ENCODE results near the gene ALMS1. TPM values are rescaled to one million over a fixed set of nuclear protein-coding genes. Genes with fewer than 3 reads are reported as not detected.
"Not testable (repeated sequence)": the region's sequence is repeated elsewhere in the genome, so short reads cannot be mapped to it uniquely, and the experiment has no call there.

Gene ALMS1
- total RNA-seq, 1 experiment from 2014 or later, result 7.4 TPM

GRCh38 chr2:73468376-73468775 is 82.7 kb downstream of the ALMS1 start:
- TF ChIP-seq CTCF (IDR thresholded peaks at IDR 0.05; ENCODE audit: insufficient read depth in 1 of 2, low read depth in 1 of 2, low read length in 1 of 2, severe bottlenecking in 1 of 2, unreplicated experiment in 1 of 2), result no peak
- ChIA-PET CTCF (no interaction called here), POLR2A (no interaction called here)
- no peaks in the 10 kb centered on the region for H3K4me1 ChIP-seq
- H3K4me3 Mint-ChIP-seq (ENCODE audit: unreplicated experiment), result no peak overlapping the region
- no peak for DNase-seq
- no TSS peak for BruUV-seq (replicated peaks)
- no peaks in the 10 kb centered on the region for H3K9me3 ChIP-seq
- intact Hi-C loops (cut with micrococcal nuclease; ENCODE audit: unreplicated experiment), result no loop called here
- no peaks in the 10 kb centered on the region for H3K4me1 Mint-ChIP-seq (ENCODE audit: low read depth, unreplicated experiment)
- no peaks in the 10 kb centered on the region for H3K36me3 Mint-ChIP-seq (ENCODE audit: insufficient read depth, unreplicated experiment)
- no peaks in the 10 kb centered on the region for H3K27me3 ChIP-seq (replicated peaks; ENCODE audit: control insufficient read depth, insufficient read depth, low read length)
- H3K36me3 ChIP-seq (ENCODE audit: control insufficient read depth, insufficient read depth, low read length), result no peaks in the 10 kb centered on the region
- no peaks in the 10 kb centered on the region for H3K9me3 Mint-ChIP-seq (ENCODE audit: unreplicated experiment)
- no peaks in the 10 kb centered on the region for H3K27me3 Mint-ChIP-seq (ENCODE audit: insufficient read depth, unreplicated experiment)
- H3K27ac Mint-ChIP-seq (ENCODE audit: unreplicated experiment), result no peak overlapping the region
- H3K4me3 ChIP-seq (ENCODE audit: low read depth, low read length), result no peak overlapping the region

- H3K9me3 Mint-ChIP-seq (ENCODE audit: unreplicated experiment); POLR2A ChIA-PET; DNase-seq; intact Hi-C loops (cut with micrococcal nuclease; ENCODE audit: unreplicated experiment); H3K9me3 ChIP-seq; H3K4me1 ChIP-seq; H3K4me3 Mint-ChIP-seq (ENCODE audit: unreplicated experiment); H3K4me3 ChIP-seq (ENCODE audit: low read depth, low read length); H3K36me3 ChIP-seq (ENCODE audit: control insufficient read depth, insufficient read depth, low read length); CTCF ChIA-PET; H3K27ac Mint-ChIP-seq (ENCODE audit: unreplicated experiment); H3K27me3 ChIP-seq (replicated peaks; ENCODE audit: control insufficient read depth, insufficient read depth, low read length); BruUV-seq (replicated peaks); H3K27me3 Mint-ChIP-seq (ENCODE audit: insufficient read depth, unreplicated experiment); H3K36me3 Mint-ChIP-seq (ENCODE audit: insufficient read depth, unreplicated experiment); H3K4me1 Mint-ChIP-seq (ENCODE audit: low read depth, unreplicated experiment): not testable (repeated sequence)
Measured at GRCh38 chr2:73483874-73484273, 98.2 kb downstream of the ALMS1 start.

- H3K36me3 Mint-ChIP-seq (ENCODE audit: insufficient read depth, unreplicated experiment), result no peaks in the 10 kb centered on the region
- no TSS peak for BruUV-seq (replicated peaks)
- H3K9me3 ChIP-seq, result no peaks in the 10 kb centered on the region
- TF ChIP-seq CTCF (IDR thresholded peaks at IDR 0.05; ENCODE audit: insufficient read depth in 1 of 2, low read depth in 1 of 2, low read length in 1 of 2, severe bottlenecking in 1 of 2, unreplicated experiment in 1 of 2), result no peak
- H3K27ac Mint-ChIP-seq (ENCODE audit: unreplicated experiment), result no peak overlapping the region
- no peak for DNase-seq
- no peaks in the 10 kb centered on the region for H3K27me3 ChIP-seq (replicated peaks; ENCODE audit: control insufficient read depth, insufficient read depth, low read length)
- intact Hi-C loops (cut with micrococcal nuclease; ENCODE audit: unreplicated experiment), result no loop called here
- ChIA-PET CTCF (no interaction called here), POLR2A (no interaction called here)
- no peaks in the 10 kb centered on the region for H3K4me1 ChIP-seq
- H3K4me3 ChIP-seq (ENCODE audit: low read depth, low read length), result no peak overlapping the region
- H3K9me3 Mint-ChIP-seq (ENCODE audit: unreplicated experiment), result peaks cover 10% of the 10 kb centered on the region
- no peaks in the 10 kb centered on the region for H3K27me3 Mint-ChIP-seq (ENCODE audit: insufficient read depth, unreplicated experiment)
- H3K4me1 Mint-ChIP-seq (ENCODE audit: low read depth, unreplicated experiment), result no peaks in the 10 kb centered on the region
- no peaks in the 10 kb centered on the region for H3K36me3 ChIP-seq (ENCODE audit: control insufficient read depth, insufficient read depth, low read length)
- H3K4me3 Mint-ChIP-seq (ENCODE audit: unreplicated experiment), result no peak overlapping the region
Measured at GRCh38 chr2:73487112-73487657, 101.5 kb downstream of the ALMS1 start.

GRCh38 chr2:73488079-73488478 is 102.4 kb downstream of the ALMS1 start:
- intact Hi-C loops (cut with micrococcal nuclease; ENCODE audit: unreplicated experiment), result no loop called here
- BruUV-seq (replicated peaks), result no TSS peak
- POLR2A ChIA-PET, result no interaction called here

More at GRCh38 chr2:73488079-73488478, 102.4 kb downstream of the ALMS1 start:
- Histone ChIP-seq H3K9me3 (no peaks in the 10 kb centered on the region), H3K4me1 (no peaks in the 10 kb centered on the region), H3K27me3 (replicated peaks; ENCODE audit: control insufficient read depth, insufficient read depth, low read length) (no peaks in the 10 kb centered on the region), H3K4me3 (ENCODE audit: low read depth, low read length) (no peak overlapping the region), H3K36me3 (ENCODE audit: control insufficient read depth, insufficient read depth, low read length) (no peaks in the 10 kb centered on the region)
- H3K27me3 Mint-ChIP-seq (ENCODE audit: insufficient read depth, unreplicated experiment), result no peaks in the 10 kb centered on the region
- CTCF ChIA-PET, result no interaction called here
- TF ChIP-seq CTCF (IDR thresholded peaks at IDR 0.05; ENCODE audit: insufficient read depth in 1 of 2, low read depth in 1 of 2, low read length in 1 of 2, severe bottlenecking in 1 of 2, unreplicated experiment in 1 of 2), result no peak
- H3K4me1 Mint-ChIP-seq (ENCODE audit: low read depth, unreplicated experiment), result no peaks in the 10 kb centered on the region
- no peaks in the 10 kb centered on the region for H3K36me3 Mint-ChIP-seq (ENCODE audit: insufficient read depth, unreplicated experiment)
- no peak overlapping the region for H3K27ac Mint-ChIP-seq (ENCODE audit: unreplicated experiment)
- no peak for DNase-seq
- H3K4me3 Mint-ChIP-seq (ENCODE audit: unreplicated experiment), result no peak overlapping the region
- H3K9me3 Mint-ChIP-seq (ENCODE audit: unreplicated experiment), result peaks cover 10% of the 10 kb centered on the region

Data from Caco-2 (cell line).